HG03064 (cell line): ENCODE data around the gene AMIGO3.
A peak's percentile ranks its signal among the peaks of the same experiment; 100 is the strongest.
"Not testable (repeated sequence)": the region's sequence is repeated elsewhere in the genome, so short reads cannot be mapped to it uniquely, and the experiment has no call there.

ENCODE experiments used
- ATAC-seq: cut with Tn5 transposase; IDR thresholded peaks from one replicate; pipeline ENCODE4 v1.9.1; 2021; ENCODE audit warnings: low read depth; ENCODE audit not compliant: unreplicated experiment

The AMIGO3 gene, protein sequence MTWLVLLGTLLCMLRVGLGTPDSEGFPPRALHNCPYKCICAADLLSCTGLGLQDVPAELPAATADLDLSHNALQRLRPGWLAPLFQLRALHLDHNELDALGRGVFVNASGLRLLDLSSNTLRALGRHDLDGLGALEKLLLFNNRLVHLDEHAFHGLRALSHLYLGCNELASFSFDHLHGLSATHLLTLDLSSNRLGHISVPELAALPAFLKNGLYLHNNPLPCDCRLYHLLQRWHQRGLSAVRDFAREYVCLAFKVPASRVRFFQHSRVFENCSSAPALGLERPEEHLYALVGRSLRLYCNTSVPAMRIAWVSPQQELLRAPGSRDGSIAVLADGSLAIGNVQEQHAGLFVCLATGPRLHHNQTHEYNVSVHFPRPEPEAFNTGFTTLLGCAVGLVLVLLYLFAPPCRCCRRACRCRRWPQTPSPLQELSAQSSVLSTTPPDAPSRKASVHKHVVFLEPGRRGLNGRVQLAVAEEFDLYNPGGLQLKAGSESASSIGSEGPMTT

DNA sequence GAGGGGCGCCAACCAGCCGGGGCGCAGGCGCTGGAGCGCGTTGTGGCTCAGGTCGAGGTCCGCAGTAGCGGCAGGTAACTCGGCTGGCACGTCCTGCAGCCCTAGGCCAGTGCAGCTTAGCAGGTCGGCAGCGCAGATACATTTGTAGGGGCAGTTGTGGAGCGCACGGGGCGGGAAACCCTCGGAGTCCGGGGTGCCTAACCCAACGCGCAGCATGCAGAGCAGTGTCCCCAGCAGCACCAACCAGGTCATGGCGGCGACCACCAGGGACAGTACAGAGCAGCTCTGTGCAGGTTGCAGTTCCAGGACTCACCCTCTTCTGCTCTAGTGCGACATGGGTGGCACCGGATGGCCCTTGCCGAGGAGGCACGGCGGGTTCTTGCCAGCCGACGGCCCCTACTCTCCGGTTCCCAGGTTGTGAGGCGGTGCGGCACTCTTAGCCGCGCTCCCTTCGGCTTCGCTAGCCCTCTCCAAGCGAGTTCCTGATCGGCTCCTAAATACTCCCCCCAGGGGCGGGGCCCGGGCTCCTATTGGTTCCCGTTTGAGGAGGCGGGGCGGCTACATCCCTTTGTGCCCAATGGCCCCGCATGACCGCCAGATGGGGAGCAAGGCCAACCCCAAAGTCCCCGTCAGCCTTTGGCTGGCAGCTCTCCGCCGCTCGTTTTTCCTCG is at the start of gene AMIGO3:
Gene AMIGO3 (minus strand): TSS at position 471 of the 671 bp plus-strand sequence. CDS start 219 bp downstream, at position 252.
- peak; percentile 48 for ATAC-seq

DNA sequence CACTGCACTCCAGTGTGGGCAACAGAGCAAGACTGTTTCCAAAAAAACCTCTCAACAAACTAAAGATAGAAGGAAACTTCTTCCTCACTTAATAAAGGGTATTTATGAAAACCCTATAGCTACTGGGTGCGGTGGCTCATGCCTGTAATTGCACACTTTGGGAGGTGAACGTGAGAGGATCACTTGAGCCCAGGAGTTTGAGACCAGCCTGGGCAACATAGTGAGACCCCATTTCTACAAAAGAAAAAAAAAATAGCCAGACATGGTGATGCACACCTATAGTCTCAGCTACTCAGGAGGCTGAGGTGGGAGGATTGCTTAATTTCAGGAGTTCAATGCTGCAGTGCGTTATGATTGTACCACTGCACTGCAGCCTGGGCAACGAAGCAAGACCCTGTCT is 44.5 kb upstream of the AMIGO3 start:
- ATAC-seq = no peak

DNA sequence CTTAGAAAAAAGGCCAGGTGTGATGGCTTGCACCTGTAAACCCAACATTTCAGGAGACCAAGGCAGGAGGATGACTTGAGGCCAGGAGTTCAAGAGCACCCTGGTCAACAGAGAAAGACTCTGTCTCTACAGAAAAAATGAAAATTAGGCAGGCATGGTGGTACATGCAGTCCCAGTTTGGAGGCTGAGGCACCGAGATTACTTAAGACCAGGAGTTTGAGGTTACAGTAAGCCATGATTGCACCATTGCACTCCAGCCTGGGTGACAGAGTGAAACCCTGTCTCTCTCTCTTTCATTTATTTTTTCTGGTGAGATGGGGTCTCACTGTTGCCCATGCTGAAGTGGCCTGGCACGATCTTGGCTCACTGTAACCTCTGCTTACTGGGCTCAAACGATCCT is 42.2 kb upstream of the AMIGO3 start:
- ATAC-seq = no peak

DNA sequence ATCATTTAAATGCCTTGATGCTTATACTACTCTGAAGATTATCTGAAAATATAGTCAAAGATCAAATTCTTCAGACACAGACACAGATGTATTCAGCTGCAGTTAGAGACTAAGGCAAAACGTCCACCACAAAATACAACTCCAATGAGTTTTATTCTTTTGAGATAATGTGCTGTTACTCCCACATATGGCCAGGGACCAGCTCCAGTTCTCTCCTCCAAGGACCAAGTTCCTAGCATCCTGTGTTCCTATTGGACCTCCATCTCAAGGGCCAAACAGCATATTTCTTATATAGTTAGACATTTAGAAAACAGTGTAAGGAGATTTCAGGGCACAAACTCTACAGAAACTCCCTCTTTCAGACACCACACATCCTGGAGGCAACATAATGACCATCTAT is 39.7 kb upstream of the AMIGO3 start:
- ATAC-seq = no peak

DNA sequence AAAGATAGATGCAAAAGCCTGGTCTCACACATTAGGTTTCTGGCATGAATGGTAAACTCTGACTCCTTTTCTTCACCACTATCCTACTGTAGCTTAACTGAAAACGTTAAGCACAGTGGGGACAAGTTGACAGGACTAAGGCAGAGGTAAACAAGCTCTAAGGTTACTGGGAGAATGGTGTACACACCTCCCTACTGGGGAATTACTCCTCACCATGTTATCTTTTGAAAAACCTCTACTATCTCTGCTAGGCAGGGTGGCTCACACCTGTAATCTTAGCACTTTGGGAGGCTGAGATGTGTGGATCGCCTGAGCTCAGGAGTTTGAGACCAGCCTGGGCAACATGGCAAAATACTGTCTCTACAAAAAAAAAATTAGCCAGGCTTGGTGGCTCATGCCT is 37.7 kb upstream of the AMIGO3 start:
- no peak for ATAC-seq

DNA sequence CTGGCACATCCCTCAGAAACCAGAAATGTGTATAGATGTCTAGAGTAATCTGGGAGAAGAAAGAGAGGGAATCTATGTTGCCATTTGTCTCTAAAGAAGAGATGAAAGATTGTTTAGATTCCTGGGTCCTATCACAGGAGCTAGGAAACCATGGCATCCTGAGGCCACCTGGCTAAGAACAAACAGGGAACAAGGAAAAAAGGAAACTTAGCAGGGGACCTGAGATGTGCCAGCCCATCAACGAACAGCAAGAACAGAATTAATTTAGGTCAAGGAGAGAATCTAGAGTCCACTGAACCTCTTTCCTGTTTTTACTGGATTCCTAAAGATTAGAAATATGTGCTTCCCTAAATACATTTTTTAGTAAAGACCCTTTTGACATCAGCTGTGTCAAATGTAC is 36.6 kb upstream of the AMIGO3 start:
- ATAC-seq = no peak

DNA sequence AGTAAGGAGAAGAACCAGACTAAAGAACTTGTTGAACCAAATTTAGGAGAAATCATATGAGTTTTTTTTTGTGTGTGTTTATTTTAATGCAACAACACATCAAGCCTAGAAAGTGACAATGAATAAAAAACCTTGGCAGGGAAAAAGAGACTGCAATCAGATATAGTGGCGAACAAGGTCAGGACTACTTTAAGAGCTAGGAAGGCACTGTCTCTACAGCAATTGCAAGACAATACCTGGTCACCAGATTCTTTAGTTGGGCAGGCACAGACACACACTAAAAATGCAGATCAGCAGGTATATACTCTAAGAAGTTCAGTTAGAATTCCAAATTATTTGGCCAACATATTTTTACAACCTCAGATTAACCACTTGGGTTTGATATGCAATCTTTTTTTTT is 35.1 kb upstream of the AMIGO3 start:
- no peak for ATAC-seq

DNA sequence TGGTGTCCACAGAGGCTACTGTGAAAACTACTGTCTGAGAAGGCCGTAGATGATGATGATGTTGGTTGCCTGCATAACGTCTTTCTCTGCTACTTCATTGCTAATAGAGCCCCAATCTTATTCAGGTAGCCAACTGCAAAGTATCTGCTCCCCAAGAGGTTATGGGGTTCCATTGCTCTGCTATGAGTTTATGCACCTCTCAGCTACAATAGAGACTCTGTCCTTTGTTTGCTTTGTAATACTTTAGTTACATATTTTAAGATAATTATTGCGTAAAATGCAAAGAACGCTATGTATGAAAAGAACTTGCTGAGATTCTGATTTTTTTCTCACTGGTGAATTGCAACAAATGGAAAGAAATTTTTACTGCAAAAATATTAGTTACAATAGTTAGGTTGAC is 32.0 kb upstream of the AMIGO3 start:
- no peak for ATAC-seq

DNA sequence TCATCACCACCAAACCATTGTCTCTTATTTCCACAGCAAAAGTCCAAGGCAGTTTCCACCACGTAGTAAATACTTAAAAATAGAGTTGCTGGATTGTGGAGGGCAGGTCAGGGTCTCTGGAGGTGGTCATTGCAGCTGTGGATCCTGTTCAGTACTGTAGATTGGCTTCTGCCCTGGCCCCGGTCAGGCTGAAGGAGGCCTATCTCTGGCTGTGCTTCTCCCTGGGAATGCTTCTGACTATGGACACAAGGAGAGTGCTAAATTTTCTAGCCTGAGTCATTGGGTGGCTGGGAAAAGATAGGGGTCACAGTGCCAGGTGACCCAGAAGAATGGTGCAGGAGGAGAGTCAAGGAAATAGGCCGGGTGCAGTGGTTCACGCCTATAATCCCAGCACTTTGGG is 30.6 kb upstream of the AMIGO3 start:
- ATAC-seq = no peak

DNA sequence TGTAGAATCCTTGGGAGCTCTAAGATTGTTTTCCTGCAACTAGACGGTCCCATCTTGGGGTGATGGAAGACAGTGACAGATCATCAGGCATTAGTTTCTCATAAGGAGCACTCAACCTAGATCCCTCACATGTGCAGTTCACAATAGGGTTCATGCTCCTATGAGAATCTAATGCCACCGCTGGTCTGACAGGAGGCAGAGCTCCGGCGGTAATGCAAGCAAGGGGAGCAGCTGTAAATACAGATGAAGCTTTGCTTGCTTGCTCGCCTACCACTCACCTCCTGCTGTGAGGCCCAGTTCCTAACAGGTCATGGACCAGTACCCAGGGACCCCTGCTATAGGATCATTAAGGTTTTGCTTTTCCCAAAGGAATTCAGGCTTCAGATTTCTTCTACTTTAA is 29.4 kb upstream of the AMIGO3 start:
- ATAC-seq = not testable (repeated sequence)

DNA sequence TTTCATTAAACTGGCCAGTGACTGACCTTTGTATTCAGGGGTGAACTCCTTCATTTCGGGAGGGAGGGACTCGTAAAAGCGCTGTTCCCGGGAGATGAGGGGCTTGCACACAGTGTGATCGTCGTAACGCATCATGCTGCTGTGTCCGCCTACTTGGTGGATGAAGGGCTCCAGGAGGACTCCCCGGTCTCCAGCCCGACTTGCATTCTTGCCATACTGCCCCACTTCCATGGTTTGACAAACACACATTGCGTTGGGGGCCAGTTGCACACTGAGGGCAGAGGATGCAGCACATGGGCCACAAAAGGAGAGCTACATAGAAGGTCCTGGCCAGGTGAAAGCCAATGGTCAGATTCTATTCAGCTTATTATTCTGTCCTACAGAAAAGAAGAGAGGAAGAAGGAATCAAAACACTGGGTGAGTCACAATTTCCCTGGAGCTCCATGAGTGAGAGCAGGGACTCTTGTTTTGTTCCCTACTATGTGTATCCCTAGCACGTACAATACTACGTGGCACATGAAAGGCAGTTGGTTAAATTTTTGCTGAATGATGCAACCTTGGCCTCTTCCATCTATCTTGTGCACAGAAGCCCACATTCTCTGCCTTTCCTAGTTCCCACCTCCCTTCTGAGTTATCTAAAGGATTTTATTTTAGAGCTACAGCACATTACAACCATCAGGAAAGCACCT is 28.5 kb upstream of the AMIGO3 start:
- no peak for ATAC-seq

DNA sequence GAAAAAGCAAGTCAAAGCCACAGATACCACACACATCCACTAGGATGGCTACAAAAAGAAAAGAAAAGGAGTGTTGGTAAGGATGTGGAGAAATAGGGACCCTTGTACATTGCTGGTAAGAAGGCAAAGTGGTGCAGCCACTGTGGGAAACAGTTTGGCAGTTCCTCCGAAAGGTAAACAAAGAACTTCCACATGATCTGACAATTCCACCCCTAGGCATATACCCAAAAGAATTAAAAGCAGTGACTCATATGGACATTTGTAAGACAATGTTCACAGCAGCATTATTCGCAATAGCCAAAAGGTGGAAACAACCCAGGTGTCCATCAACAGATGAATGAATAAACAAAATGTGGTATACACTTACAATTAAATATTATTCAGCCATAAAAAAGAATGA is 26.5 kb upstream of the AMIGO3 start:
- no peak for ATAC-seq

DNA sequence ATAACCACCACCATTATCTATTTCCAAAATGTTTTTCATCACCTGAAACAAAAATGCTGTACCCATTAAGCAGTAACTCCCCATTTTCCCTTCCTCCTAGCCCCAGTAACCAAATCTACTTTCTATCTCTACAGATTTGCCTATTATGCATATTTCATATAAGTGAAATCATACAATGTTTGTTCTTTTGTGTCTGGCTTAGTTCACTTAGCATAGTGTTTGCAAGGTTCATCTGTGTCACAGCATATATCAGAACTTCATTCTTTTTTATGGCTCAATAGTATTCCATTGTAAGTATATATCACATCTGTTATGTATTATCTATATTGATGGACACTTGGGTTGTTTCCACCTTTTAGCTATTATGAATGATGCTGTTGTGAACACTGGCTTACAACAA is 20.9 kb upstream of the AMIGO3 start:
- ATAC-seq = no peak

DNA sequence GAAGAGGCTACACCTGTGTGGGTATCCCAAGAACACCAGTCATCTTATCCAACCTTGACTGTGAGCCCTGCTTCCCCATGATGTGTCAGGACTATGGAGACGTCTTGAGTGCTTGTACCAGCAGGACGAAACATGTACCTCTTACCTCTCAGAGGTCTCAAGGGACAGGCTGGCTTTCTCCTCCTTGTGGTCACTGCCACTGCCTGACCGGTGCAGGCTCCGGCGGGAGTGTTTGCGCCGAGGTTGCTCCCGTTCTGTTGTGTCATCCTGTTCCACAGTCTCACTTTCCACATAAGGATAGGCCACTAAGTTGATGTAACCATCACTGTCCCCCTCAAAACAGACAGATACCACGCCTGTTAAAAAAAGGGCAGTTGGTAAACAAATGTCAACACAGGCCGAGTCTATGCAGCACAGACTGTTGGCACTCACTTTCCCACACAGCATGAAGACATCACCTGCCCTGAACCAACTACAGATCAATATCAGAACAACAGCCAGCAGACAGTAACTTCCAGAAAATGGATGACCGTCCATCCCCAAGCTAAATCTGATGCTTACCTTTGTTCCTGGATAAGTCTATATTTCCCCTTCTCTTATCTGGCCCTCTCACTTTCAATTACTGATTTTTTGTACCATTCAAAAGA is 18.7 kb upstream of the AMIGO3 start:
- no peak for ATAC-seq

DNA sequence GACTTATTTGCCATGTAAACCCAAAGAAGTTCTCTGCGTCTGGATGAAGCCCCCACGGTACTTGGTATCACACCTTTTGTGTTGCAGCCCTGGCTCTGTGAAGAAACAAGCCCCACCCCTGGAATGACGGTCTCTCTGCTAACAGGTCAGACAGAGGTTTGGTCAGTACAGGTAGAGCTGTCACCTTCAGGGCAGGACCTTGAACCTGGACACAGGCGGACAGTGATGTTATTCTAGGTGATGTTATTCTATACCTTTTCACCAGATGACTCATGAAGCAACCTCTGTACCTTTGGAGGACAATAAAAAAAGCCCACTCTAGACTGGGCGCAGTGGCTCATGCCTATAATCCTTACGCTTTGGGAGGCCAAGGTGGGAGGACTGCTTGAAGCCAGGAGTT is 15.3 kb upstream of the AMIGO3 start:
- no peak for ATAC-seq

DNA sequence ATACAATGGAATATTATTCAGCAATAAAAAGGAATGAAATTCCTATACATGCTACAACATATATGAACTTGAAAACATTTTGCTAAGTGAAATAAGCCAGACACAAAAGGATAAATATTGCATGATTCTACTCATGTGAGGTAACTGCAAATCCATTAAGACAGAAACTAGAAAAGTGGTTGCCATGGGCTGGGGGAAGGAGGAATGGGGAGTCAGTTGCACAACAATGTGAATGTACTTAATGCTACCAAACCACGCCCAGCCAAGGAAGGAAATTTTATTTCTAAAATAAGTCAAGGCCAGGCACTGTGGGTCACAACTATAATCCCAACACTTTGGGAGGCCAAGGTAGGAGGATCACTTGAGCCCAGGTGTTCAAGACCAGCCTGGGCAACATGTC is 14.1 kb upstream of the AMIGO3 start:
- no peak for ATAC-seq

DNA sequence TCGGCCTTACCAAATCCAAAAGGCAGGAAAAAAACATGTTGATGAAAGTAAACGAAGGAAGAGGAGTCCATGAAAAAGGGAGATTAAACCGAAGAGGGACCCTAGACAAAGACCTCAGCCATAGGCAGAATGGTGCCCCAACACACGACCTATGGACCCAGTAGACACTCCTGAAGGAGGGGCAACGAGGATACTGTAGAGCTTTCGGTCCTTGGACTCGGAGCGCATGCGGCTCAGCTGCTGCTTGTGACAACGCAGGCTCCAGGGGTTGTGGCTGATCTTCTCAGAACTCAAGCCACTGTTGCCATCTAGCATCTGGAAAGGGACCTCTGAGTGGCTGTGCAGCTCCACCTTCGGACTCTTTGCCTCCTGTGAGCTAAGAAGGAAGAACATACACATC is 13.1 kb upstream of the AMIGO3 start:
- ATAC-seq = no peak

DNA sequence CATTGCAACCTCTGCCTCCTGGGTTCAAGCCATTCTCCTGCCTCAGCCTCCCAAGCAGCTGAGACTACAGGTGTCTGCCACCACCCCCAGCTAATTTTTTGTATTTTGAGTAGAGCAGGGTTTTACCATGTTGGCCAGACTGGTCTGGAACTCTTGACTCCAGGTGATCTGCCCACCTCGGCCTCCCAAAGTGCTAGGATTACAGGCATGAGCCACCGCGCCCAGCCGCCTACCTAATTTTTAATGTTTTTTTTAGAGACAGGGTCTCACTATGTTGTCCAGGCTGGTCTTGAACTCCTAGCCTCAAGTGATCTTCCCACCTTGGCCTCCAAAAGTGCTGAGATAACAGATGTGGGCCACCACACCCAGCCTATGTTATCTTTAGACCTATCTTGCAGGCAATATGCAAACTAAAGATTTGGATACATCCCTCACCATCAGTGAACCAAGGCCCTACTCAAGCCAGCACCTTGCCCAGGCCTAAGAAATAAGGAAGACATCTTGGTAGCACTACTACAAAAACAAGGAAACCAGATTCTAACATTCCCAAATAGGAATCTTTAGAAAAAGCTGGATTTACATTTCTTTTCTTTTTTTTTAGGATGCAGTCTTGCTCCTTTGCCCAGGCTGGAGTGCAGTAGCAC is 10.6 kb upstream of the AMIGO3 start:
- no peak for ATAC-seq

DNA sequence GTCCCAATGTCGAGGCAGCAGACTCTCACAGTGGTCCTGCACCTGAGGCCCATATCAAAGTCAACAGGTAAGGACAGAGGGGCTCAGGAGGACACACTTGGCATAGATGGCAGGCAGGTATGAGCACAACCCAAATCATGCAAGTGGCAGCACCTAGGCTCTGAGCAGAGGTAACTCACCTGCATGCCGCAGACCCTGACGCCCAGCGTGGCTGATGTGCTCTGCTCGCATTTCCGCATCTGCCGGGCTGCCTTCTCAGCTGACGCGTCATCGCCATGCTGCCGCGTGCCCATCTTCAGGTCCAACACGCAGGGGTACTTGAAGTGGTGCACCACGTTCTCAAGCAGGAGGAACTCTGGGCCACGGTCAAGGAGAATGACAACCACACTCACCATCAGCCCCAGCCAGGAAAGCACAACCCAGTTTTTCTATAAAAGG is 8.5 kb upstream of the AMIGO3 start:
- no peak for ATAC-seq

DNA sequence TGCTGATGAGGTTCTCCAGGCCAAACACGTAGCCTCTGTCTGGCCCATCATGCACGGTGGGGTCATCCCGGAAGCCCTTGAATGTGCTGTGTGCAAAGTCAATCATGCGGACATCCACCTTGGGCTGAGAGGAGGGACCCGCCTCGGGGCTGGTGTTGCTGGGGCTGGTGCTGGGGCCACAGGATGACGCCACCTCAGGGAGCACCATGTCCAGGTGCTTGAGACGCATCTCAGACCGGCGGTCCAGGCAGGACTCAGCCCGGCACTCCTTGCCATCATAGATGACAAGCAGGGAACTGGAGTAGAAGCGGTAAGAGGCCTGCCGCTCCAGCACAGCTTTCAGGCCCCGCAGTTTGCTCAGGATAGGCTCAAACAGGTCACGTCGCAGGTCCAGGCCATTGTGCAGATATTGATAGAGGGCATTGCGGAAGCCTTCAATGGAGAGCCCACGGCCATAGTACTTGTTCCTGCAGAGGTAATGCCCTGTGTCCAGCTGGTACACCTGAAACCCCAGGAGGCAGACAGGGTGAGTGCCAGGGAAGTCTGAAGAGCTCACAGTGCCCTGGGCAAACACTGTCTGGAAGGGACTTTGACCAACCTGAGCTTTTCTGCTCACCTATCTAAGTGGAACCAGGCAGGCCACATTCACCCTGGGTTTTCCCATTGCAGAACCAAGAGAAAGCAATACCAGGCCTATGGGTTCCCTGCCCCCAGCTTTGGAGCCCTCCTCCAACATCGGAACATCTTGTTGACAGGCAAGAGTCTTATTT is 7.9 kb upstream of the AMIGO3 start:
- ATAC-seq = no peak
